Lower leg skin (tissue), 4 donors: ENCODE results near the gene RSPO1. TPM values are rescaled to one million over a fixed set of nuclear protein-coding genes. Genes with fewer than 3 reads are reported as not detected.

ENCODE experiments used
- DNase-seq, 2 donors: peaks; one replicate each; pipeline ENCODE4 v3.0.0-alpha.2; 2019; ENCODE audit warnings: low spot score in 2 of 2
- H3K4me3 ChIP-seq: fragments of 200-600 bp; sonication (generic); 2 replicates; pipeline ENCODE4 v1.5.1; 2017; ENCODE audit warnings: mild to moderate bottlenecking, low read depth; ENCODE audit not compliant: poor library complexity, severe bottlenecking
- CTCF ChIP-seq, 3 donors: fragments of 450-650 bp; IDR thresholded peaks; one replicate each; pipeline ENCODE4 v1.5.1; 2016; ENCODE audit warnings: antibody characterized with exemption in 3 of 3, mild to moderate bottlenecking in 3 of 3, moderate library complexity in 2 of 3
- POLR2A ChIP-seq, 2 donors: fragments of 450-650 bp; IDR thresholded peaks; one replicate each; pipeline ENCODE4 v1.6.1; 2016 to 2017; ENCODE audit warnings: antibody characterized with exemption in 2 of 2, mild to moderate bottlenecking in 1 of 2, moderate library complexity in 1 of 2
- WGBS, 2 donors: methylation state at CpG; one replicate each; pipeline ENCODE4 v1.1.5; 2018; 5-methylcytosine and 5-hydroxymethylcytosine counted together
- intact Hi-C: fragments of 100-400 bp; cut with DNase I; formaldehyde crosslinking; loops from one replicate; pipeline ENCODE4 v1.15.0; 2023; ENCODE audit warnings: low total_unique reads
- total RNA-seq, 4 donors: library from RNA; depleted of rRNA; stranded (reverse); fragments of >200 nt; gene quantifications; one replicate each; pipeline ENCODE4 v1.1.0, GENCODE V29; 2016

The RSPO1 gene
- total RNA-seq, 4 donors from 2014 or later, result 1.1 to 9.4 (median 6.2) TPM

GRCh38 chr1:37567023-37567422 lies 67.7 kb downstream of the RSPO1 start:
- TF ChIP-seq CTCF (IDR thresholded peaks at IDR 0.05), result no peak
- TF ChIP-seq POLR2A (IDR thresholded peaks at IDR 0.05), result no peak
- intact Hi-C loops, result no loop called here
- 79 to 87% methylated on average over 3 of the region's 3 CpGs for WGBS, 2 donors
- DNase-seq, result peak in 1 of 2 donors; percentile 36
- H3K4me3 ChIP-seq, result no peak overlapping the region

GRCh38 chr1:37564892-37565291 lies 69.8 kb downstream of the RSPO1 start:
- no peak for DNase-seq
- no peak overlapping the region for H3K4me3 ChIP-seq
- intact Hi-C loops, result no loop called here
- no peak for TF ChIP-seq POLR2A (IDR thresholded peaks at IDR 0.05)
- no peak for TF ChIP-seq CTCF (IDR thresholded peaks at IDR 0.05)

- intact Hi-C loops, result no loop called here
- TF ChIP-seq CTCF (IDR thresholded peaks at IDR 0.05) (no peak), POLR2A (IDR thresholded peaks at IDR 0.05) (no peak)
- 91 to 96% methylated on average over 1 of the region's 1 CpG for WGBS, 2 donors
- DNase-seq, result peak in 1 of 2 donors; percentile 57
- no peak overlapping the region for H3K4me3 ChIP-seq
These were observed 71.7 kb downstream of the RSPO1 start for GRCh38 chr1:37562984-37563383.

Other genes with a start within 250 kb of the RSPO1 start
- gene ZC3H12A, start 160.3 kb downstream of the RSPO1 start, total RNA-seq, result 10 to 100 TPM; 36.0 to 42.9 (median 39.0) TPM
- 10 to 100 TPM; 55.7 to 94.2 (median 77.8) TPM for gene MEAF6, start 120.1 kb downstream of the RSPO1 start, total RNA-seq
- 10 to 100 TPM in 3 of 4 donors, 1 to 10 TPM in 1; 9.9 to 18.2 (median 15.7) TPM for gene SNIP1, start 80.6 kb downstream of the RSPO1 start, total RNA-seq
- 1 to 10 TPM in 2 of 4 donors, under 1 TPM in 2; 0.17 to 2.1 (median 0.86) TPM for gene DNALI1, start 78.0 kb downstream of the RSPO1 start, total RNA-seq
- 10 to 100 TPM; 25.1 to 58.2 (median 34.2) TPM for gene GNL2, start 39.0 kb downstream of the RSPO1 start, total RNA-seq
- gene CDCA8, start 57.6 kb upstream of the RSPO1 start, total RNA-seq, result 1 to 10 TPM; 1.0 to 3.2 (median 1.8) TPM
- gene EPHA10, start 130.2 kb upstream of the RSPO1 start, total RNA-seq, result 1 to 10 TPM in 1 of 4 donors, under 1 TPM in 1, not detected in 2; 0.37 to 1.5 TPM
- gene MANEAL, start 159.0 kb upstream of the RSPO1 start, total RNA-seq, result 1 to 10 TPM; 5.0 to 6.7 (median 6.3) TPM
- gene C1orf122, start 172.9 kb upstream of the RSPO1 start, total RNA-seq, result 10 to 100 TPM; 38.6 to 52.6 (median 47.0) TPM
- 10 to 100 TPM; 26.7 to 33.9 (median 27.9) TPM for gene YRDC, start 173.3 kb upstream of the RSPO1 start, total RNA-seq
- gene MTF1, start 224.7 kb upstream of the RSPO1 start, total RNA-seq, result 1 to 10 TPM; 6.7 to 9.6 (median 7.7) TPM